Astrocyte (in vitro differentiated cells and primary cell): Measurements from ENCODE around the gene ZNF273.

Source experiments
- CTCF ChIP-seq: IDR thresholded peaks from 2 replicates; pipeline ENCODE4 v1.5.1; 2011; ENCODE audit warnings: low read depth, mild to moderate bottlenecking, inconsistent platforms, low read length, moderate library complexity; ENCODE audit not compliant: insufficient read depth
- EZH2 ChIP-seq: IDR thresholded peaks from 2 replicates; pipeline ENCODE4 v1.6.1; 2012; ENCODE audit warnings: mild to moderate bottlenecking, low read length, inconsistent platforms; ENCODE audit not compliant: insufficient read depth

GRCh38 chr7:64882341-64883112, 20.5 kb upstream of the ZNF273 start:
- no peak for TF ChIP-seq CTCF
- TF ChIP-seq EZH2 = no peak
